GM23338 (cell line): Measurements from ENCODE around the gene UBAC2. TPM values are rescaled to one million over a fixed set of nuclear protein-coding genes. Genes with fewer than 3 reads are reported as not detected.

Experiments used
- ATAC-seq: fragments of 200-7000 bp; cut with Tn5 transposase; 3 replicates; pipeline ENCODE4 v1.9.1; 2020
- DNase-seq: peaks from one replicate; pipeline ENCODE4 v3.0.0-alpha.2; 2015; ENCODE audit warnings: low spot score
- H2AFZ ChIP-seq: fragments of 200-600 bp; sonication (generic); 2 replicates; pipeline ENCODE4 v1.8.0; 2016; ENCODE audit warnings: antibody characterized with exemption, mild to moderate bottlenecking, moderate library complexity
- H3F3A ChIP-seq: fragments of 200-600 bp; sonication (generic); replicated peaks from 2 replicates; pipeline ENCODE4 v1.8.0; 2017; ENCODE audit warnings: antibody characterized with exemption, mixed run types, low read depth
- H3K27ac ChIP-seq: fragments of 200-600 bp; sonication (generic); 2 replicates; pipeline ENCODE4 v1.6.1; 2016; ENCODE audit warnings: low read depth
- H3K27me3 ChIP-seq: fragments of 200-600 bp; sonication (generic); 2 replicates; pipeline ENCODE4 v1.8.0; 2016; ENCODE audit warnings: mild to moderate bottlenecking, mixed run types, moderate library complexity; ENCODE audit not compliant: insufficient read depth
- H3K36me3 ChIP-seq: fragments of 200-600 bp; sonication (generic); 2 replicates; pipeline ENCODE4 v1.8.0; 2016; ENCODE audit warnings: mild to moderate bottlenecking; ENCODE audit not compliant: insufficient read depth
- H3K4me1 ChIP-seq: fragments of 200-600 bp; sonication (generic); 2 replicates; pipeline ENCODE4 v1.8.0; 2016; ENCODE audit warnings: mild to moderate bottlenecking, moderate library complexity; ENCODE audit not compliant: insufficient read depth
- H3K4me2 ChIP-seq: fragments of 200-600 bp; sonication (generic); 2 replicates; pipeline ENCODE4 v1.7.1; 2017; ENCODE audit warnings: mixed run types
- H3K4me3 ChIP-seq: fragments of 200-600 bp; sonication (generic); 2 replicates; pipeline ENCODE4 v1.6.1; 2016; ENCODE audit warnings: mixed run types
- H3K79me2 ChIP-seq: fragments of 200-600 bp; sonication (generic); replicated peaks from 2 replicates; pipeline ENCODE4 v1.8.0; 2017; ENCODE audit warnings: mild to moderate bottlenecking; ENCODE audit not compliant: insufficient read depth
- H3K9me2 ChIP-seq: fragments of 200-600 bp; sonication (generic); 2 replicates; pipeline ENCODE4 v1.8.0; 2017; ENCODE audit not compliant: insufficient read depth
- H4K20me1 ChIP-seq: fragments of 200-600 bp; sonication (generic); replicated peaks from 2 replicates; pipeline ENCODE4 v1.8.0; 2017; ENCODE audit warnings: mild to moderate bottlenecking; ENCODE audit not compliant: insufficient read depth
- H3K27ac Mint-ChIP-seq: 2 replicates; pipeline ENCODE4 v1.8.0; 2020; ENCODE audit warnings: inconsistent platforms, mild to moderate bottlenecking, moderate library complexity, mixed read lengths
- H3K27me3 Mint-ChIP-seq: 3 replicates; pipeline ENCODE4 v1.8.0; 2022; ENCODE audit warnings: low read depth, mild to moderate bottlenecking, moderate library complexity, mixed read lengths, inconsistent platforms; ENCODE audit not compliant: insufficient read depth, poor library complexity
- H3K36me3 Mint-ChIP-seq: 3 replicates; pipeline ENCODE4 v1.8.0; 2021; ENCODE audit warnings: low read depth, mild to moderate bottlenecking, inconsistent platforms, moderate library complexity, mixed read lengths
- H3K4me1 Mint-ChIP-seq: 3 replicates; pipeline ENCODE4 v1.8.0; 2020; ENCODE audit warnings: mild to moderate bottlenecking, inconsistent platforms, mixed read lengths
- H3K4me3 Mint-ChIP-seq: 3 replicates; pipeline ENCODE4 v1.8.0; 2021; ENCODE audit warnings: moderate library complexity, mild to moderate bottlenecking, inconsistent platforms, mixed read lengths
- H3K9me3 Mint-ChIP-seq: 3 replicates; pipeline ENCODE4 v1.8.0; 2020; ENCODE audit warnings: moderate library complexity, mild to moderate bottlenecking, inconsistent platforms, mixed read lengths
- CREB1 ChIP-seq: fragments of 250-450 bp; sonication (Bioruptor Pico); IDR thresholded peaks from 2 replicates; pipeline ENCODE4 v1.5.0; 2020; ENCODE audit warnings: low read depth, mild to moderate bottlenecking, moderate library complexity
- CTCF ChIP-seq, 2 experiments: fragments of 200-600 bp in 1 of 2; sonication (generic) in 1 of 2; conservative IDR thresholded peaks; 2 replicates each; pipeline versions ENCODE4 v1.5.1 to v1.6.1; 2016 to 2017; ENCODE audit warnings: antibody characterized with exemption in 2 of 2, low read depth in 2 of 2, mild to moderate bottlenecking in 2 of 2, moderate library complexity in 1 of 2
- ETS1 ChIP-seq: IDR thresholded peaks from 2 replicates; pipeline ENCODE4 v1.6.1; 2016; ENCODE audit warnings: antibody characterized with exemption
- EZH2 ChIP-seq: fragments of 200-600 bp; sonication (generic); IDR thresholded peaks from one replicate; pipeline ENCODE4 v1.8.0; 2017; ENCODE audit warnings: antibody characterized with exemption, mild to moderate bottlenecking, low read depth; ENCODE audit not compliant: unreplicated experiment
- EZH2phosphoT487 ChIP-seq: fragments of 200-600 bp; sonication (generic); IDR thresholded peaks from one replicate; pipeline ENCODE4 v1.8.1; 2018; ENCODE audit warnings: antibody characterized with exemption; ENCODE audit not compliant: unreplicated experiment
- JUNB ChIP-seq: IDR thresholded peaks from one replicate; pipeline ENCODE4 v1.6.1; 2016; ENCODE audit warnings: antibody characterized with exemption; ENCODE audit not compliant: unreplicated experiment
- NANOG ChIP-seq: IDR thresholded peaks from 2 replicates; pipeline ENCODE4 v1.6.1; 2016; ENCODE audit warnings: antibody characterized with exemption, borderline replicate concordance
- POLR2AphosphoS5 ChIP-seq: IDR thresholded peaks from 2 replicates; pipeline ENCODE4 v1.6.1; 2016; ENCODE audit warnings: antibody characterized with exemption, low read depth
- REST ChIP-seq: IDR thresholded peaks from one replicate; pipeline ENCODE4 v1.6.1; 2018; ENCODE audit warnings: antibody characterized with exemption; ENCODE audit not compliant: unreplicated experiment
- STAT1 ChIP-seq: IDR thresholded peaks from one replicate; pipeline ENCODE4 v1.6.1; 2016; ENCODE audit warnings: antibody characterized with exemption; ENCODE audit not compliant: unreplicated experiment
- ZNF114 ChIP-seq: fragments of 250-450 bp; sonication (Bioruptor Pico); IDR thresholded peaks from 2 replicates; pipeline ENCODE4 v1.5.0; 2020; ENCODE audit warnings: mild to moderate bottlenecking, moderate library complexity
- ZNF331 ChIP-seq: fragments of 250-450 bp; sonication (Bioruptor Pico); IDR thresholded peaks from 2 replicates; pipeline ENCODE4 v1.5.0; 2020; ENCODE audit warnings: low read depth, mild to moderate bottlenecking, moderate library complexity
- ZNF462 ChIP-seq: fragments of 250-450 bp; sonication (Bioruptor Pico); IDR thresholded peaks from 2 replicates; pipeline ENCODE4 v1.5.0; 2020; ENCODE audit warnings: mild to moderate bottlenecking, moderate library complexity
- polyA plus RNA-seq: library from polyadenylated mRNA; unstranded; fragments of >200 nt; fragmentation: Nextera tagmentation; extraction: Ambion mirVana; gene quantifications from 2 replicates; pipeline ENCODE4 v1.2.1, GENCODE V29; 2016
- total RNA-seq: library from RNA; depleted of rRNA; stranded (reverse); fragments of >200 nt; shearing (Covaris generic); gene quantifications from 2 replicates; pipeline ENCODE4 v1.2.3, GENCODE V29; 2014

Gene UBAC2
- total and polyA plus RNA-seq, 2 experiments from 2014 or later: 37.9 to 76.9 TPM

GRCh38 chr13:99416411-99417121, 215.9 kb downstream of the UBAC2 start:
- no peak overlapping the region for H3K27ac Mint-ChIP-seq
- no peak for TF ChIP-seq EZH2
- no peak for TF ChIP-seq NANOG
- TF ChIP-seq REST: no peak
- TF ChIP-seq ZNF114: no peak
- TF ChIP-seq POLR2AphosphoS5: no peak
- no peak for TF ChIP-seq ZNF462
- TF ChIP-seq CREB1 (CRISPR knock-in tag): no peak
- no peak for TF ChIP-seq STAT1
- no peak for TF ChIP-seq EZH2phosphoT487
- no peak for TF ChIP-seq ETS1
- TF ChIP-seq ZNF331: no peak
- no peak for TF ChIP-seq JUNB
- no peak for TF ChIP-seq CTCF (conservative IDR thresholded peaks at IDR 0.05; ENCODE audit: low read depth in 2 of 2)
- H3K4me3 ChIP-seq: no peak overlapping the region
- H3K27me3 ChIP-seq: no peaks in the 10 kb centered on the region
- H3K9me3 Mint-ChIP-seq: peaks cover 4% of the 10 kb centered on the region; the same call in 1 of the 3 replicates
- H3K36me3 ChIP-seq: no peaks in the 10 kb centered on the region
- no peaks in the 10 kb centered on the region for H3K79me2 ChIP-seq
- peaks cover 19% of the 10 kb centered on the region for H3K4me1 ChIP-seq
- 0 out of 2 replicates have a peak, but pooled peaks cover 4% of the 10 kb centered on the region for H3F3A ChIP-seq
- peak overlapping the region; percentile 70 for H3K4me2 ChIP-seq
- peak; percentile 70 for ATAC-seq
- no peaks in the 10 kb centered on the region; the same call in 2 of the 3 replicates for H3K36me3 Mint-ChIP-seq
- H3K27ac ChIP-seq: no peak overlapping the region
- H3K4me3 Mint-ChIP-seq: no peak overlapping the region
- no peaks in the 10 kb centered on the region for H4K20me1 ChIP-seq
- peak overlapping the region; percentile 97; the same call in 1 of the 2 replicates for H2AFZ ChIP-seq
- H3K27me3 Mint-ChIP-seq: peaks cover 4% of the 10 kb centered on the region
- H3K9me2 ChIP-seq: no peaks in the 10 kb centered on the region
- H3K4me1 Mint-ChIP-seq: peaks cover 17% of the 10 kb centered on the region
- DNase-seq: no peak
